Left renal cortex interstitium (tissue), 4 donors: Measurements from ENCODE around the gene COMP. TPM values are rescaled to one million over a fixed set of nuclear protein-coding genes. Genes with fewer than 3 reads are reported as not detected.

Source experiments
- DNase-seq, 4 donors: peaks; one replicate each; pipeline ENCODE4 v3.0.0-alpha.2; 2013; ENCODE audit warnings: low read depth in 4 of 4, low spot score in 2 of 4, missing footprints in 1 of 4
- polyA plus RNA-seq, 4 donors: library from polyadenylated mRNA; unstranded; fragments of 120-200 nt; gene quantifications; one replicate each; pipeline ENCODE4 v1.2.1, GENCODE V29; 2013; ENCODE audit not compliant: insufficient read length in 4 of 4

Gene COMP
- polyA plus RNA-seq, 4 donors = 0.11 to 0.39 (median 0.35) TPM; not detected in 1

DNA sequence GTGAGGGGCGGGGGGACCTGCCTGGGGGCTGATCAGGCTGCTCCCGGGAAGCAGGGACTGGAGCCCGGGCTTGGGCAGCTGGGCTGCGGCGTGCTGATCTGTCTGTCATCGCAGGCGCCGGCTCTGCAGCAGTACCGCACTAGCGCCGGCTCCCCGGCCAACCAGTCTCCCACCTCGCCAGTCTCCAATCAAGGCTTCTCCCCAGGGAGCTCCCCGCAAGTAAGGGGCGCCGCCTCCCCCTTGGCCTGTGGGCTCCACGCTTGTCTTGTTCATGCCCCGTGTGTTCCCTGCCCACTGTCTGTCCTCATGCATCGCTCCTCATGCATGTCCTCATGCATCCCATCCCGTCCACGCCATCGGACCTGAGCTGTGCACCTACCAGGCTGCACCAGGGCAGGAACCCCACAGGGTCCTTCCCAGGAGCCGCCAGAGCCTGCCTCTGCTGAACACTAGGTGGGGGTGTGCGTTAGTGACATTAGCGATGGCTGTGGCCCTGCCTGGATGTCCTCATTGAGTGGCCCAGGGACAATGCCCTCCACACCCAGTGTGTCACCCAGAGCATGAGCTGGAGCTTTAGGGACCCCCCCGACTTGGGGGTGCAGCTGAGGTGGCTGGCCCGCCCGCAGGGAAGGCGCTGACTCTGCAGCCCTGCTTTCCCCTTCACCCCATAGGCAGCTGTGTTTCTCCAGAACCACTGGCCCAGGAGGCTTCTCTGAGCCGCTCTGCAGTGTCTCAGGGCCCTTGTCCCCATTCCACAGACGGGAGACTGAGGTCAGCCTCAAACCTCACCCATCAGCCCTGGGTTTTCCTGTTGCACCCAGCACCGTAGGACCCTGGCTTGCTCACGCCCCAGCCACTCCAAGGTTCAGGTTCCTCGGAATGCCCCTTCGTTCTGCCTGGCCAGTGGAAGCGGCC, 19.5 kb downstream of the COMP start:
- DNase-seq = no peak

DNA sequence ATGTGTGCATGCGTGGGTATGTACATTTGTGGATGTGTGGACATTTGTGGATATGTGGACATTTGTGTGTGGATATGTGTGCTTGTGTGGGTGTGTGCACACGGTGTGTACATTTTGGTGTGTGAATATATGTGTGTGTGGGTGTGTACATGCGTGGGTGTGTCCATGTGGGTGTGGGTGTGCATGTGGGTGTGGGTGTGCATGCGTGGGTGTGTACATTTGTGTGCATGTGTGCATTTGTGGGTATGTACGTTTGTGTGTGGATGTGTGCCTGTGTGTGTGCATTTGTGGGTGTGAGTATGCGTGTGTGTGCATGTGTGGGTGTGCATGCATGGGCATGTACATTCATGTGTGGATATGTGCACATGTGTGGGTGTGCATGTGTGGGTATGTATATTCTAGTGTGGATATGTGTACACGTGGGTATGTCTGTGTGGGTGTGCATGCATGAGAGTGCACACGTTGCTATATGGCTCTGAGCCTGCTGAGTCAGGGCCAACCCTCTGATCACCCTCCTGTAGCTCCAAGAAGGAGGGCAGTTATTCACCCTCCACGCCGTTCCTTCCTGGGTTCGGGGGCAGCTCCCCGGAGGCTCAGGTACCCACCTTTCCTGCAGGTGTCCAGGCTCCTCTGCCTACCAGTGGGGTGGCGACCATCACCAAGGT, 20.3 kb downstream of the COMP start:
- DNase-seq = no peak

DNA sequence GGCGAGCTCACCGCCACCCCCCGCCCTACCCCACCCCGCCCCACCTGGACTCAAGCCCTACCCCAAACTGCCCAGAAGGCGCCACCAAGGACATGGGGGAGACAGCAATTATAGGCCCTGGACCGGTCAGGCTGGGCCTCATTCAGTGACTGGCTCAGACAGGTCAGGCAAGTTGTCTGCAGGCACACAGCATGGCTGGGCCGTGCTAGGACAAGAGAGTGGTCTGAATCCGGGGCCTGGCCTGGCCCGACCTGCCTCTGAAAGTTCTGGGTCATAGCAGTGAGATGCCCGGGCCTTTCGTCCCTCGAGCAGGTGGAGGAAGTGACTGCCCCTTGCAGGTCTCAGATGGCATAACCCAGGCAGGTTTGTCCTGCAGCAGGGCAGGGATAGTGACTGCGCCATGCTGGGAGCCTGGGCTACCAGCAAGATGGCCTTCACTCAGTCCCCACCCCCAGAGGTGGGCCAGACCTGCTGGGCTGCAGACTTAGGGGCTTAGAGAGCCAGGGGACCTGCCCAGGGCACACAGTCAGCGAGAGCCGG, 21.0 kb downstream of the COMP start:
- no peak for DNase-seq

DNA sequence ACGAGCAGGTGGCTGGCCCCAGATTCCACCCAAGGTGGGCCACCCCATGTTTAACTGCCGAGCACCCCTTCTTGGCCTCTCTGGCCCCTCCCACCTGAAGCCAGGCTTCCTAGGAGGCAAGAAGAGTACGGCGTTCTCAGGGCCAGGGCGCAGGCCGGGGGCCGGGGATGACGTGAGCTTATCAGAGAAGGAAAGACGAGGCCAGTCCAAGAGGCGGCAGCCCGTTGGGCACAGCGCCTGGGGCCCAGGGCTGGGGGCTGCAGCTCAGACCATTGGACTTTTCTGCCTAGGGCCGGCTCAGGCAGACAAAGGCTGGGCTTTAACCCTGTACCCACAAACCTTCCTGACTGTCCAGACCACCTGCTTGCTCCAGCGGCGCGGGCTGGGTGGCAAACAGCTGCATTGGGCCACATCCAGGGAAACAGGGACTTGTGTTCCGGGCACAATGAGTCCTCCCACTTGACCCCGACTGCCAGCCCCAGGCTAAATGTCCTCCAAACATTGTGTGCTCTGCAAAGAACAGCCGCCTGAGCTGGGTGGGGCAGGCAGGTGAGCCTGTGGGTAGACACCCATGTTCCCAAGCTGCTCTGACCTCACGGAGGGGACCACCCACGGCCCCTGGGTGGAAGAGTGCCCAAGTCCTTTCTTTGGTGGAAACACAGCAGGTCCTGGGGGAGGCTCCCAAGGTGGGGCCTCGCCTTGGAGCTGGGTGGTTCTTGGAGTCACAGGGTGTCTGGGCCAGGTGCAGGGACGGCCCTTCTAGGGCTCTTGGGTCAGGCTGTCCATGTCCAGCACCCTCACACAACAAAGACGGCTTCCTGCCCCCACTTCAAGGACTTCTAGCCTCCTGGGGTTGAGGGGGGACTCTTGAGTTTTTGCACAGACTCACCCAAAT, 21.9 kb downstream of the COMP start:
- no peak for DNase-seq

DNA sequence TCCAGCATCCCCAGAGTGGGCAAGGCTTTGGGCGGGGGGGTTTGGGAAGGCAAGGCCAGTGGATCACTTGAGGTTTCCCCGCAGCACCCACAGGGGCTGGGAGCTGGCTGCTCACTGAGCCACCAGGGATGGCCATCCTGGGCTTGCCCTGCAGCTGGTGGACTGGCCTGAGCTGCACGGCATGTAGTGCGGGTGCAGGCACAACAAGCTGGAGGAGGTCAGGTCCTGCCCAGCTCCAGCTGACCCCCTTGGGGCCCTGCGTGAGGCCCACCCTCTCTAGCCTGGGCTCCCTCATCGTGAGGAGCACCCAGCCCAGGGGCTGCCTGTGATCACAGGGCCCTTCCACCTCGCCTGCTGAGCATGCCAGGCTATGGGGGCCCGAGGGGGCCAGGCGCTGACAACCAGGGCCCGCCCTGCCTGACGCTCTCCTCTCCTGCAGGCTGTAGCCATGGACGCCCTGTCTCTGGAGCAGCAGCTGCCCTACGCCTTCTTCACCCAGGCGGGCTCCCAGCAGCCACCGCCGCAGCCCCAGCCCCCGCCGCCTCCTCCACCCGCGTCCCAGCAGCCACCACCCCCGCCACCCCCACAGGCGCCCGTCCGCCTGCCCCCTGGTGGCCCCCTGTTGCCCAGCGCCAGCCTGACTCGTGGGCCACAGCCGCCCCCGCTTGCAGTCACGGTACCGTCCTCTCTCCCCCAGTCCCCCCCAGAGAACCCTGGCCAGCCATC, 22.9 kb downstream of the COMP start:
- DNase-seq = no peak

DNA sequence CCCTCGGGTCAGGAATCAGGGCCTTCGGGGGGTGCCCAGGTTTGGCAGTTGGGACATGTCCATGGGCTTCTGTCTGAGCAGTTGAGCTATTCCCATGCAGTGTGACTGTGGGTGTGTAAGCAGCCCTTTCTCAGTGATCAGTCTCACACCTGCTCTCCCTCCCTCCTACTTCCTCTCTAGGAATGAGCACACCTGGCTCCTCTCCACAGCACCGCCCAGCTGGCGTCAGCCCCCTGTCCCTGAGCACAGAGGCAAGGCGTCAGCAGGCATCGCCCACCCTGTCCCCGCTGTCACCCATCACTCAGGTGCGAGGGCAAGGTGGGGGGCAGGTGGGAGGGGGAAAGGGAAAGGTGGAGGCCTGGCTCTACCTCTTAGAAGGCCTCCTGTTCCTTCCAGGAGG, 25.9 kb downstream of the COMP start:
- no peak for DNase-seq

DNA sequence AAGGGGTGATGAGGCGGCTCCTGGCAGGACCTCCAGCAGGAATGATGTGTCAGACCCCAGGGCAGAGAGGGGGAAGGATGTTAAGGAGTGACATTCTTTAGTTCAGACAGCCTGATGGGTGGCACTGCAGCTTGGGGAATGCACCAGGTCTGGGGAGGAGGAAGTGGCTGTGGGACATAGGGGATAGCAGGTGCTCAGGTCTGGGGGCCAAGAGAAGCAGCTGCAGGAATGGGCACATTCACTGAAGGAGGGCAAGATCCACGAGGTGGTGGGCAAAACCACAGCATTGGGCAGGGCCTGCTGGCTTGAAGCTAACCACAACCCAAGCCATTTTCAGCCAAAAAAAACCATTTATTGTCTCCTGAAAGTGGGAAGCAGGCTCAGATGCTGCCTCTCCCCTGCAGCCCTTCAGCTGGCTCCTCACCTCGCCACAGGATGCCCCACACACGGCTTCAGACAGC, 26.5 kb downstream of the COMP start:
- no peak for DNase-seq

DNA sequence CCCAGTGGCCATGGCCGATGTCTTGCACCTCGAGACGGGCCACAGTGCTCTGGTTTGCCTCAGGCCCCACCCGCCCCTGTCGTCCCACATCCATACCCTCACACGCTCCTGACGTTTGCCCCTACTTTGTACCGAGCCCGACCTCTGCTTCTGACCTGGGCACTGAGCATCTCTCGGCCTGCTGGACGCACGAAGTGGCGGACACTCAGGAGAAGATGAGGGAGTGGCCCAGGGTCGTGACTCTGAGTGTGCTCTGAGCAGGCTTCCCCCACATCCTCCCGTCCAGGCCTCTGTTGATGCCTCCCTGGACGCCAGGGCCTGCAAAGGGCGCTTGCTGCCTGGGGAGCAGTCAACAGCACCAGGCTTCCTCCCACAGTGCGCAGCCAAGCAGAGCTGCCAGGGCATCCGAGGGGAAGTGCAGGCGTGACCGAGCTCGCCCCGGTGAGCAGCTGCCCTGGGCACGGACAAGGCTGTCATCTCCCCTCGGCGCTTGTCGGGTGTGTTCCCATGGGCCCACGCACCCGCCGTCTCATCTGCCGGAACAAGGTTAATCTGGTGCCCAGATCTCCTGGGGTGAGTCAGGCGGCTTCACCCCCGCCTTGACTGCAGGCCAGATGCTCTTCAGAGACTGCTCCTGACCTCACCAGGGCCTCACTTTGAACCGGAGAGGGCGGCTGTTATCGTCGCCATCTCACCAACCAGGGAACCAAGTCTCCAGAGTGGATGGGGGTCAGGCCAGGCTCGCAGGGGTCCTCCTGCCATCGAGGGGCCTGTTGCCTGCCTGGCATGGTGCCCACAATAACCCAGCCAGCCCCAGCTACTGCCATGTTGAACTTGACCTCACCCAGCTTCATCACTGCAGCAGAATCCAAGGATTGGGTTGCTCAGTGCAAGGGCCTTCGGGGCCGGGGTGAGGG, 27.2 kb downstream of the COMP start:
- DNase-seq = no peak

DNA sequence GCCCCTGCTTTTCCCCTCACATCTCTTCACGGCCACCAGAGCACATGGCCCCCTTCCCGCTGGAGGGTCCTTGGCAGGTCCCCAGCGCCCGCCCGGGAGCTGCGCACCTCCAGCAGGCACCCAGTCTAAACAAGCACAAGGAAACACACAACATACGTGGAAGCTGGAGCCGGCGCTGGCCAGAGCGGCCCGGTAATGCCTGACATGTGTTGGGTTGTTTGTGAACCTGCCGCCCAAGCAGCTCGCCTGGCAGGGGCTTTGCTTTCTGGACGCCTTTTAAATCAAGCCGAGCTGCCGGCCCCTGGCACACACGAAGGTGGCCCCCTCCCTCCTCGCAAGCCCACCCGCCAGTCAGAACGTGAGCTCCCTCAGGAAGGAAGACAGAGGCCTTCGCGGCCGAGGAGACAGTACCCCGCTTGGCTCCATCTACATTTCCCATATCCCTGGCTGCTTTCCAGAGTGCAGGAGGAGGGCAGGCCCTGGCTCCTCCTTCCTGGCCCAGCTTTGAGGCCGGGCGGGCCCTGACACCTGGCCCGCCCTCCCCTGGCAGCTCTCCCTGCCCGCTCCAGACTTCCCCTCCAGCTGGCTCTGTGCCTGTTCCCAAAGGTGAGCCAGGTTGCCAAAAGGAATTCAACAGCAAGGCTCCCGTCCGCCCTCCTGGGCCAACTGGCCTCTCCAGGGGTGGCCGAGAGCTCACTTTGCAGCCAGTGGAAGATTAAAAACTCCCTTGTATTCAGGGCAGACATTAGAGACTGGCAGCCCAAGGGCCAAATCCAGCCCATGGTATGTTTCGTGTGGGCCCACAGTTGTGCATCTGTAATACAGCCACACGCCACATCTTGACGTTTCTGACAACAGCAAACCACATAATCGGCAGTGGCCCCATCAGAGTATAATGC, 28.7 kb downstream of the COMP start:
- DNase-seq = peak in 1 of 4 donors; percentile 65

DNA sequence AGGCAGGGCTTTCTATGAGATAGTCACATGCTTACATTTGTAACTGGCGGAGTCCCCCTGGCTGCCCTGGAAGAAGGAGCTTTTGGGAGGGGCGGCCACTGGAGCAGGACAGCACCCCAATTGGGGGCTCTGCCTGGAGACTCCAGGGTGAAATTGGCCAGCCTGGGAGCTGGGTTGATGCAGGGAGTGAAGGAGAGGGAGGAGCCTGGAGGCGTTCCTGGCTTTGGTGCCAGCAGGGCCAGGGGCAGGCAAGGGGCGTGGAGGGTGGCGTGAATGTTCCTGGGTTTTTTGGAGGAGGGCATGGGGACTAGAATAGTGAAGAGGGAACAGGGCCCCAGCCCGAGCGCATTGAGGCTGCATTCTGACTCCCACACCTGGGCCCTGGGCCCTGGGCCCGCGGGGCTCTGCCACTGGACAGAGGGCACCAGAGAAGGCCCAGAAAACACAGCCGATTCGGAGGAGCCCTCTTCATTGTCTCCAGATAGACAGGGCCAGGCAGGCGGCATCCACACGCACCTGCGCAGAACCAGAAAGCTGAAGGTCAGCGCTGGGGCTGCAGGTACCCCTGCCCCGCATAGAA, 29.5 kb downstream of the COMP start:
- DNase-seq = no peak

DNA sequence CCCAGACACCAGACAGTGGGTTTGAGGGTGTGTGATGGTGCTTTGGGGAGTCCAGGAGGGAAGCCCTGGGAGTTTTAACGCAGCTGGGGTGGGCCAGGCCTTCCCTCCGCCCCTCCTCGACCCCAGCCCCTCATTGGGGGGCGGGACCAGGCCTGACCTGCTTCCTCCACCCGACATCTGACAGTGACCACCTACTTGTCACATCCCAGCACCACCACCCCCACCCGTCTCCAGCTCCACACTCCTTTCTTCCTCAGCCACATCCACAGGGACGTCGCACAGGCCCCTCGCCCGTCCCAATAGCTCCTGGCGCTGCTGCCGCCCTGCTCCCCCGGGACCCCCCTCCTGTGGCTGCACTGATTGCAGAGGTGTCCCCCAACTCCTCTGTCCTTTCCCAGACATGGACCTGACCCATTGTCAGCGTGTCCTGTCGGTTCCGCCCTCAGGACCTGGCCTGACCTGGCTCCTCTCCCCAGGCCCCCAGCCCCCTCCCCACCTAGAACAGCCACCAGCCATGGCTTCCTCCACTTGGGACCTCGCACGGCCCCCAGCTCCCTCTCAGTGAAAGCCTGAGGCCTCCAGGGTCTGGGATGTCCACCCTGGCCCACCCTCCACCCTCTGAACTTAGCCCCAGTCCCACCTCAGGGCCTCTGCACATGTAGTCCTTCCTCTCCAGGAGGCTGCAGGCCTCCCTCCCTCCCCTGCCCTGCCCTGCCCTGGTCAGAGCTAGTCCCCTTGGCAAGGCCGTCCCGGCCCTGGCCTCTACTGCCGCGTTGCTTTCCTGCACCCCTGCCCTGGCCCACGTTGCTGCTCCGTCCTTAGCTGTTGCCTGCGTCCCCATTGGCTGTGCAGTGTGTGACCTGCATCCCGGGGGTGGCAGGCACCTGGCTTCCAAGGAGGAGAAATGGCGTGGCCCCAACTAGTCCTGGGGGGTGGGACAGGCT, 30.4 kb downstream of the COMP start:
- DNase-seq = no peak

DNA sequence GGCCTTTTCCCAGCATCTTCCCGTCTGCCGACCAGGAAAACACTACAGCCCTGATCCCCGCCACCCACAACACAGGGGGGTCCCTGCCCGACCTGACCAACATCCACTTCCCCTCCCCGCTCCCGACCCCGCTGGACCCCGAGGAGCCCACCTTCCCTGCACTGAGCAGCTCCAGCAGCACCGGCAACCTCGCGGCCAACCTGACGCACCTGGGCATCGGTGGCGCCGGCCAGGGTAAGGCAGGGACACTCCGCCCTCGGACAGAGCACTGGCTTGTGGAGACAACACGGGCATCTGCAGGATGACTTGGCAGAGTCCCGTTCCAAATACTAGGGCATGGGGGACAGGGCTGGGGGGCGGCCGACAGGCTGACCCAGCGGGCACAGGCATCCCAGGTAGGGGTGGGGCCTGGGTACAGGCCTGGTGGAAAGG, 31.1 kb downstream of the COMP start:
- no peak for DNase-seq

DNA sequence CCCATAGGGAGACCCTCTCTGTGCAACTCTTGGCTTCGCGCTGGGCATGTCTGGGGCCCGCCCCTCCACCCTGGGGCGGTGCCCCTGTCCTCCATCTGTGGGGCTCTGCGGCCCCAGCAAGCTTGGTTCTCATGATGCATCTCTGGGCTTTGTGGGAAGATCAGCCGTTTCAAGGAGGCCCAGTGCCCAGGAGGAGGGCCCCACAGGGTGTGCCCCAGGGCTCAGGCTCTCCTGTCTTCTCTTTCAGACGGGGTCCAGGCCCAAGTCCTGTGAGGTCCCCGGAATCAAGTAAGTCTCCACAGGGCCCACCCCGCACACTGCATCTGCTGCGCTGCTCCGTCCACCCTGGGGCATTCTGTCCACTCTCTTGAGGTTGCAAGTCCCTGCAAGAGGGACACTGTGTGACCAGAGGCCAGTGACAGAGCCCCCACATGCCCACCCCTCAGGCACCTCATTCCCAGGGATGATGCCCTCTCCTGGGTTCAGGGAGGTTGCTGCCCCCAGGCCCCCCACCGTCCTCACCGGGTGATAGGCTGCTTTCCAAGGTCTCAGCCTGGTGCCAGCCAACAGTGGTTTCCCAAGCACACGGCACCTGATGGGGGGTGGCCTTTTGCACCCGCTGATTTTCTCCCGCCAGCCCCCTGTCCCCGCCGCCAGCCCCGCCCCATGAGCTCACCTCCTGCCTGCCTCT, 31.7 kb downstream of the COMP start:
- DNase-seq = no peak

DNA sequence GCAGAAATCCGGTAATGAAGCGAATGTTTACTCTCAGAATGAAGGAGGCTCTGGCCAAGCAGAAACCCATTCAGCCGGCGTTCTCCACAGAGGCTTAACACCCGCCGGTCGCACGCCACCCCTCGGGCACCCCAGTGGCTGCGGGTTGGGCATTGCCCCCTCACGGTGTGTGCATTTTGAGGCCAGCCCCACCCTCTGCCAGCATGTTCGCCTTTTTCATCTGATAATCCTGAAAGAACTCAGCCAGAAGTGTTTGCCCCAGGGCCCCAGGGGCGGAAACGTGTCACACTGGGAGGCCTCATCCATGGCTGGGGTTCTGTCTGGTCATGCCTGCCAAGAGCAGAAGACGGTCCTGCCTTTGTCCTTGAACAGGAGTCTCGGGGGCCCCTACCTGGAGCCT, 34.2 kb downstream of the COMP start:
- no peak for DNase-seq

DNA sequence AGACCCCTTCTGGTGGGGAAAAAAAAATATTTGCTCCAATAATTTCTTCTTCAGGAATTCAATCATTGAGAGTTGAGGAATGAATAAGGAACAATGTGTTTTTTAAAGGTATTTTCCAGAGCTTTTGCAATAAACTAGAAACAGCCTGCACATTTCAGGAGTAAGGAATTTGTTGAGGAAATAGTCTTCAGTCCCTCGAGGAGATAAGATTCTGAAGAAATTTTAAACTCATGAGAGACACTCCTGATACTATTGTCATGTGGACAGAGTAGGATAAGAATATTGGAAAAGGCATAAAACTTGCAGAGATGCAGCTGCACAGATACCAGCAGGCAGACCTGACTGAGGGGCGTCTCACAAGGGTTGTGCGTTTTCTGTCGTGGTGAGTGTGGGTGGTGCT, 36.6 kb downstream of the COMP start:
- DNase-seq = no peak

DNA sequence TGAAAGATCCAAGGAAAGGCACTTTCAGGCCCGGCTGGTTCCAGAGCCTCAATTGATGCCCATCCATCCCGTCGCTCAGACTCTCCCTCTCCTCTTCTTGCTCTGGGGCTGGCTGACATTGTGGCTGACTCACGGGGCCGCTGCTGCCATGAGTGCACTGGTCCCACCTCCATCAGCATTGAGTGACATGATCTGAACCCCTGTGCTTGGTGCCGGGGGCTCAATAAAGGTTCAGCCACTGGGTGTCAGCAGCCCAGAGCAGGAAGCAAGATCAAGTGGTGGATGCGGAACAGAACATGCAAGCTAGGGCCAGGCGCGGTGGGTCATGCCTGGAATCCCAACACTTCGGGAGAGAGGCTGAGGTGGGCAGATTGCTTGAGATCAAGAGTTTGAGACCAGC, 39.5 kb downstream of the COMP start:
- DNase-seq = no peak
